Muscle of arm (tissue), 12 donors: ENCODE results near the gene ZNF768. TPM values are rescaled to one million over a fixed set of nuclear protein-coding genes. Genes with fewer than 3 reads are reported as not detected.

Experiments
- DNase-seq: peaks from one replicate; pipeline ENCODE4 v3.0.0-alpha.2; 2013
- polyA plus RNA-seq, 12 donors: library from polyadenylated mRNA; unstranded; fragments of 120-200 nt; gene quantifications; one replicate each; pipeline ENCODE4 v1.2.1, GENCODE V29; 2013; ENCODE audit not compliant: insufficient read length in 12 of 12

Gene ZNF768
- polyA plus RNA-seq, 12 donors: 19.9 to 32.9 (median 25.7) TPM; not detected in 1

GRCh38 chr16:30474684-30475083 lies 51.7 kb downstream of the ZNF768 start:
- DNase-seq: no peak

DNA sequence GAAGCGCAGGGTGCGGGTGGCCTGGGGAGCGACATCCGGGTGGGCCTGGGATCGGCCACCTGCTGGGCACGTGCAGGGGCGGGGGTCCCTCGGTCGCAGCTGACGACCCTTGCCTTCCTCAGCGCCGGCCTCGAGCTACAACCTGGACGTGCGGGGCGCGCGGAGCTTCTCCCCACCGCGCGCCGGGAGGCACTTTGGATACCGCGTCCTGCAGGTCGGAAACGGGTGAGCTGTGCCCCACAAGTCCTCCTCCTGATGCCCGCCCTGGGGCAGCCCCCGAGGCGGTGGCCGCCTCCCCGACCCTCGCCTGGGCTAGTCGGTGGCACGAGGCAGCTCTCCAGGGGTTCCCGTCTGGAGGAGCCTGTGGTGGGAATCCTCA lies 52.3 kb downstream of the ZNF768 start:
- no peak for DNase-seq

Other genes starting within 250 kb of the ZNF768 start
- 10 to 100 TPM in 11 of 12 donors, not detected in 1; 26.8 to 87.9 (median 33.5) TPM for gene CD2BP2, start 171.3 kb downstream of the ZNF768 start, polyA plus RNA-seq
- 10 to 100 TPM in 11 of 12 donors, not detected in 1; 24.1 to 52.0 (median 28.0) TPM for gene TBC1D10B, start 156.1 kb downstream of the ZNF768 start, polyA plus RNA-seq
- gene MYL11, start 151.8 kb downstream of the ZNF768 start, polyA plus RNA-seq: 1,000 to 10,000 TPM; 2,830 to 9,967 (median 7,161) TPM
- 1 to 10 TPM in 11 of 12 donors, not detected in 1; 1.3 to 7.2 (median 2.6) TPM for gene SEPTIN1, start 144.0 kb downstream of the ZNF768 start, polyA plus RNA-seq
- 10 to 100 TPM in 1 of 12 donors, 1 to 10 TPM in 10, not detected in 1; 4.6 to 26.2 (median 6.2) TPM for gene ZNF48, start 131.1 kb downstream of the ZNF768 start, polyA plus RNA-seq
- 1 to 10 TPM in 10 of 12 donors, not detected in 2; 2.9 to 5.7 (median 4.4) TPM for gene ZNF771, start 119.0 kb downstream of the ZNF768 start, polyA plus RNA-seq
- 10 to 100 TPM in 11 of 12 donors, not detected in 1; 20.0 to 42.3 (median 25.0) TPM for gene DCTPP1, start 96.5 kb downstream of the ZNF768 start, polyA plus RNA-seq
- 10 to 100 TPM in 11 of 12 donors, not detected in 1; 12.6 to 32.9 (median 15.5) TPM for gene SEPHS2, start 80.7 kb downstream of the ZNF768 start, polyA plus RNA-seq
- 10 to 100 TPM in 1 of 12 donors, 1 to 10 TPM in 9, not detected in 2; 1.2 to 11.1 (median 2.5) TPM for gene ITGAL, start 53.8 kb downstream of the ZNF768 start, polyA plus RNA-seq
- 1 to 10 TPM in 11 of 12 donors, not detected in 1; 5.6 to 7.8 (median 6.5) TPM for gene ZNF747, start 8.3 kb upstream of the ZNF768 start, polyA plus RNA-seq
- 10 to 100 TPM in 1 of 12 donors, 1 to 10 TPM in 10, not detected in 1; 5.4 to 10.2 (median 6.5) TPM for gene ZNF764, start 31.8 kb upstream of the ZNF768 start, polyA plus RNA-seq
- 10 to 100 TPM in 4 of 12 donors, 1 to 10 TPM in 7, not detected in 1; 5.1 to 14.9 (median 8.7) TPM for gene ZNF688, start 45.1 kb upstream of the ZNF768 start, polyA plus RNA-seq
- 10 to 100 TPM in 8 of 12 donors, 1 to 10 TPM in 3, not detected in 1; 8.3 to 21.1 (median 11.0) TPM for gene ZNF785, start 59.1 kb upstream of the ZNF768 start, polyA plus RNA-seq
- gene ZNF689, start 83.8 kb upstream of the ZNF768 start, polyA plus RNA-seq: 10 to 100 TPM in 1 of 12 donors, 1 to 10 TPM in 10, not detected in 1; 6.0 to 12.6 (median 7.5) TPM
- gene PRR14, start 124.4 kb upstream of the ZNF768 start, polyA plus RNA-seq: 10 to 100 TPM in 11 of 12 donors, not detected in 1; 17.1 to 42.4 (median 20.9) TPM
- gene FBRS, start 131.9 kb upstream of the ZNF768 start, polyA plus RNA-seq: 10 to 100 TPM in 11 of 12 donors, not detected in 1; 24.5 to 99.6 (median 32.2) TPM
- gene SRCAP, start 172.6 kb upstream of the ZNF768 start, polyA plus RNA-seq: 10 to 100 TPM in 11 of 12 donors, not detected in 1; 18.5 to 46.5 (median 24.1) TPM
- 10 to 100 TPM in 8 of 12 donors, 1 to 10 TPM in 2, not detected in 2; 9.1 to 21.2 (median 11.3) TPM for gene PHKG2, start 221.9 kb upstream of the ZNF768 start, polyA plus RNA-seq
- 1 to 10 TPM in 9 of 12 donors, under 1 TPM in 1, not detected in 2; 0.94 to 3.9 (median 2.0) TPM for gene CFAP119, start 235.5 kb upstream of the ZNF768 start, polyA plus RNA-seq
- 10 to 100 TPM in 11 of 12 donors, not detected in 1; 44.1 to 72.2 (median 52.7) TPM for gene RNF40, start 235.8 kb upstream of the ZNF768 start, polyA plus RNA-seq